Measurements from ENCODE around the gene BCL2.

DNA sequence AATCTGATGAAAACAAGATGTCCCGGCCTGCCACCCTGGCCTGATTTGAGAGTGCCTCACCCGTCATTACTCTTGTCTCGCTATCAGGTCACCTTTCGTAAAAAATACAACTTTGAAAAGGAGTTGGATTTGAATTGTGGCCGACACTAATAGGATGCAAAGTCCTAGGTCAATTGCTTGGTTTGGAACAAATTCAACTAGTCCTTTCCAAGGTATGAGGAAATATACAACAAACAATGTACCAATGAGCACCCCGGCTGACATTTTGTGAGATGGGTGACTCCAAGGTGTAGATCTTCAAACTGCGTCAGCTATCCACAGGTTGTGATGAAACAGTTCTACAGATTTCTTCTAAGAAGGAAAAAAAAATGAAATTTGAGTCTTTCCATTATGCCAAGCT is 77.8 kb downstream of the BCL2 start:
- TF ChIP-seq ESRRA (IDR thresholded peaks at IDR 0.05; ENCODE audit: borderline replicate concordance, low read depth) (no peak), ERF (CRISPR knock-in tag; IDR thresholded peaks at IDR 0.05) (no peak), HMGN3 (IDR thresholded peaks at IDR 0.05; ENCODE audit: borderline replicate concordance, extremely low read depth, insufficient read length, low read depth, low read length) (no peak), KLF1 (tag; IDR thresholded peaks at IDR 0.05) (no peak), ZNF384 (IDR thresholded peaks at IDR 0.05; ENCODE audit: low read depth, low read length) (no peak), ZNF280B (CRISPR knock-in tag; IDR thresholded peaks at IDR 0.05) (no peak), NEUROD1 (IDR thresholded peaks at IDR 0.05; ENCODE audit: borderline replicate concordance, low read depth, low read length, partially characterized antibody) (no peak), ZNF263 (CRISPR knock-in tag; IDR thresholded peaks at IDR 0.05; ENCODE audit: borderline replicate concordance) (no peak), PKNOX1 (IDR thresholded peaks at IDR 0.05) (no peak), NFYB (IDR thresholded peaks at IDR 0.05; ENCODE audit: extremely low read depth, insufficient read length) (no peak), POLR2A (conservative IDR thresholded peaks at IDR 0.05) (no peak)
- TF ChIP-seq, protein P1, sequence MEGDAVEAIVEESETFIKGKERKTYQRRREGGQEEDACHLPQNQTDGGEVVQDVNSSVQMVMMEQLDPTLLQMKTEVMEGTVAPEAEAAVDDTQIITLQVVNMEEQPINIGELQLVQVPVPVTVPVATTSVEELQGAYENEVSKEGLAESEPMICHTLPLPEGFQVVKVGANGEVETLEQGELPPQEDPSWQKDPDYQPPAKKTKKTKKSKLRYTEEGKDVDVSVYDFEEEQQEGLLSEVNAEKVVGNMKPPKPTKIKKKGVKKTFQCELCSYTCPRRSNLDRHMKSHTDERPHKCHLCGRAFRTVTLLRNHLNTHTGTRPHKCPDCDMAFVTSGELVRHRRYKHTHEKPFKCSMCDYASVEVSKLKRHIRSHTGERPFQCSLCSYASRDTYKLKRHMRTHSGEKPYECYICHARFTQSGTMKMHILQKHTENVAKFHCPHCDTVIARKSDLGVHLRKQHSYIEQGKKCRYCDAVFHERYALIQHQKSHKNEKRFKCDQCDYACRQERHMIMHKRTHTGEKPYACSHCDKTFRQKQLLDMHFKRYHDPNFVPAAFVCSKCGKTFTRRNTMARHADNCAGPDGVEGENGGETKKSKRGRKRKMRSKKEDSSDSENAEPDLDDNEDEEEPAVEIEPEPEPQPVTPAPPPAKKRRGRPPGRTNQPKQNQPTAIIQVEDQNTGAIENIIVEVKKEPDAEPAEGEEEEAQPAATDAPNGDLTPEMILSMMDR (IDR thresholded peaks at IDR 0.05 in 2 of 3, conservative IDR thresholded peaks at IDR 0.05 in 1 of 3; ENCODE audit: insufficient read depth in 2 of 3, low read depth in 1 of 3, low read length in 3 of 3) = no peak

All from K562 (cell line).